HepG2 (cell line): ENCODE measurements around the gene TBC1D22A. TPM values are rescaled to one million over a fixed set of nuclear protein-coding genes. Genes with fewer than 3 reads are reported as not detected.
A peak's percentile ranks its signal among the peaks of the same experiment; 100 is the strongest.

Source experiments
- DR1 ChIP-seq: sonication (generic); formaldehyde crosslinking; IDR thresholded peaks from 2 replicates; pipeline ENCODE4 v1.8.0; 2021; ENCODE audit warnings: mild to moderate bottlenecking, missing genetic modification reagents, inconsistent platforms
- GLI4 ChIP-seq: sonication (generic); formaldehyde crosslinking; IDR thresholded peaks from 2 replicates; pipeline ENCODE4 v1.5.1; 2020; ENCODE audit warnings: missing genetic modification reagents, mild to moderate bottlenecking, moderate library complexity, borderline replicate concordance
- GZF1 ChIP-seq: sonication (generic); formaldehyde crosslinking; IDR thresholded peaks from 2 replicates; pipeline ENCODE4 v1.5.1; 2020; ENCODE audit warnings: mild to moderate bottlenecking, missing genetic modification reagents
- HHEX ChIP-seq: IDR thresholded peaks from 2 replicates; pipeline ENCODE4 v1.6.1; 2016; ENCODE audit warnings: control low read depth
- KAT2B ChIP-seq: fragments of 150-350 bp; IDR thresholded peaks from 2 replicates; pipeline ENCODE4 v1.6.1; 2014; ENCODE audit warnings: low read depth, low read length, borderline replicate concordance
- KMT2B ChIP-seq: IDR thresholded peaks from 2 replicates; pipeline ENCODE4 v1.6.1; 2016; ENCODE audit warnings: missing genetic modification reagents, missing compliant biosample characterization
- NFE2L1 ChIP-seq: sonication (generic); formaldehyde crosslinking; IDR thresholded peaks from 2 replicates; pipeline ENCODE4 v1.4.0; 2020; ENCODE audit warnings: missing genetic modification reagents, mild to moderate bottlenecking, borderline replicate concordance
- NFYC ChIP-seq: IDR thresholded peaks from 2 replicates; pipeline ENCODE4 v1.6.1; 2016; ENCODE audit warnings: missing genetic modification reagents, missing compliant biosample characterization
- NPAS2 ChIP-seq: sonication (generic); formaldehyde crosslinking; IDR thresholded peaks from 2 replicates; pipeline ENCODE4 v1.8.0; 2022; ENCODE audit warnings: mild to moderate bottlenecking, missing genetic modification reagents, borderline replicate concordance
- POGZ ChIP-seq: sonication (generic); formaldehyde crosslinking; IDR thresholded peaks from 2 replicates; pipeline ENCODE4 v1.4.0; 2020; ENCODE audit warnings: mild to moderate bottlenecking, missing genetic modification reagents
- RNF2 ChIP-seq: fragments of 450-650 bp; conservative IDR thresholded peaks from 2 replicates; pipeline ENCODE4 v1.6.1; 2016; ENCODE audit warnings: low read depth
- SMAD9 ChIP-seq: sonication (generic); formaldehyde crosslinking; IDR thresholded peaks from 2 replicates; pipeline ENCODE4 v1.5.1; 2020; ENCODE audit warnings: mild to moderate bottlenecking, missing genetic modification reagents
- SMARCE1 ChIP-seq: fragments of 450-650 bp; IDR thresholded peaks from 2 replicates; pipeline ENCODE4 v1.6.1; 2017; ENCODE audit warnings: borderline replicate concordance
- SOX5 ChIP-seq: IDR thresholded peaks from 2 replicates; pipeline ENCODE4 v1.6.1; 2016; ENCODE audit warnings: borderline replicate concordance
- TSC22D2 ChIP-seq: sonication (generic); formaldehyde crosslinking; IDR thresholded peaks from 2 replicates; pipeline ENCODE4 v1.5.1; 2020; ENCODE audit warnings: missing genetic modification reagents, mild to moderate bottlenecking, borderline replicate concordance
- XBP1 ChIP-seq: sonication (generic); formaldehyde crosslinking; IDR thresholded peaks from 2 replicates; pipeline ENCODE4 v1.5.0; 2020; ENCODE audit warnings: missing genetic modification reagents
- ZC3H13 ChIP-seq: sonication (generic); formaldehyde crosslinking; IDR thresholded peaks from 2 replicates; pipeline ENCODE4 v1.8.1; 2023; ENCODE audit warnings: mild to moderate bottlenecking, missing genetic modification reagents, moderate library complexity
- ZKSCAN5 ChIP-seq: sonication (generic); formaldehyde crosslinking; IDR thresholded peaks from 2 replicates; pipeline ENCODE4 v1.5.1; 2020; ENCODE audit warnings: mild to moderate bottlenecking, missing genetic modification reagents
- ZNF10 ChIP-seq: sonication (generic); formaldehyde crosslinking; IDR thresholded peaks from 2 replicates; pipeline ENCODE4 v1.4.0; 2020; ENCODE audit warnings: mild to moderate bottlenecking, low read depth, missing genetic modification reagents, borderline replicate concordance
- ZNF563 ChIP-seq: sonication (generic); formaldehyde crosslinking; IDR thresholded peaks from 2 replicates; pipeline ENCODE4 v1.8.0; 2022; ENCODE audit warnings: mild to moderate bottlenecking, moderate library complexity, missing genetic modification reagents
- polyA plus RNA-seq, 8 experiments: library from polyadenylated mRNA; depleted of rRNA in 3 of 8; stranded (reverse) in 7 of 8; unstranded in 1 of 8; fragments of >200 nt; fragmentation: Illumina TruSeq in 4 of 8; extraction: Trizol in 4 of 8; gene quantifications; 2 replicates each; pipeline versions ENCODE4 v1.2.1 to v1.2.3, GENCODE V29; 2011 to 2016; ENCODE audit warnings: low read depth in 4 of 8, missing spikeins in 1 of 8, mixed read lengths in 1 of 8; ENCODE audit not compliant: insufficient read depth in 1 of 8
- total RNA-seq, 5 experiments: library from RNA; depleted of rRNA; stranded (reverse); fragments of >200 nt; fragmentation: Illumina TruSeq; extraction: Trizol; gene quantifications; 2 replicates each; pipeline ENCODE4 v1.2.3, GENCODE V29; 2016; ENCODE audit warnings: low read depth in 1 of 5
- TF ChIP-seq, protein P1 (sequence below): IDR thresholded peaks from 2 replicates; pipeline ENCODE4 v1.6.1; 2016
- TF ChIP-seq, protein P2 (sequence below): sonication (generic); formaldehyde crosslinking; IDR thresholded peaks from 2 replicates; pipeline ENCODE4 v1.4.0; 2020; ENCODE audit warnings: missing genetic modification reagents, borderline replicate concordance
- TF ChIP-seq, protein P3 (sequence below): sonication (generic); formaldehyde crosslinking; IDR thresholded peaks from 2 replicates; pipeline ENCODE4 v1.4.0; 2020; ENCODE audit warnings: mild to moderate bottlenecking, missing genetic modification reagents
- TF ChIP-seq, protein P4 (sequence below): sonication (generic); formaldehyde crosslinking; IDR thresholded peaks from 2 replicates; pipeline ENCODE4 v1.8.1; 2023; ENCODE audit warnings: mild to moderate bottlenecking, inconsistent platforms, moderate library complexity, missing genetic modification reagents, borderline replicate concordance

The TBC1D22A gene
- total and polyA plus RNA-seq, 2 of the 13 experiments (the other 11 are each of a cell fraction or from before 2014, with no cell fraction given) = 17.3 to 18.0 TPM

DNA sequence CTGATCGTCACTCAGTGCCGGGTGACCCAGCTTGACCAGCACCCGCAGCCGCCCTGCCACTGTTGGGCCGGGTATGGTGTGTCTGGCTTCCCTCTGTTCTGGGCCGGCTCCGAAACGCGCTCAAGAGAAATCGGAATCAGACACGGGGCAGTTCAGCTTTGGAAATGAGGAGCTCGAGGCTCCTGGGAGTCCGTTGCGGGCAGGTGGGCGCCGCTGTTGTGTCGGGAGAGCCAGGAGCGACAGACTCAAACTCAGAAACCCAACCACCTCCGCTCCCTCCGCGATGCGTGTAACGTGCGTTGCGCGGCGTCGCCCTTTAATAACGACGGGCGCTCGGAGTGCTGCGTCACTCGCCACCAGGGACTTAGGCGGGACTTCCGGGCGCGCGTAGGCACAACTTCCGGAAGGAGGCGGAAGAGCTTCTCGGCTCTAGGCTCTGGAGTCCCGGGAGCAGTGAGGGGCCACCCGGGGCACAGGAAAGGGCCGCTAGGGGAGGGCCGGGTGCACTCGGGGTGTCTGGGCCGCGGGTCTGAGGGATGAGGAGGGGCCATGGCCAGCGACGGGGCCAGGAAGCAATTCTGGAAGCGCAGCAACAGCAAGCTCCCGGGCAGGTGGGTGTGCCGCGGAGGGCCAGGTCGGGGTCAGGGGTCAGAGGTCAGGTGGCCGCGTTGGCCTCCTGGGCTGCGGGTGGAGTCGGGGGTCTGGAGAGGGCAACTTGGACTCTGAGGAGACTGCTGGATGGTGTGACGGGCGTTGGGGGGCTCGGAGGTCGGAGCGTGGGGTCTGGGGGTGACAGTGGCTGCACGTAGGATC, at the start of gene TBC1D22A (continued):
- no peak for TF ChIP-seq GZF1 (CRISPR knock-in tag)
- TF ChIP-seq XBP1 (CRISPR knock-in tag) = 0 out of 2 replicates have a peak, but pooled peaks have one; percentile 2
- peak; percentile 64 for TF ChIP-seq NFYC (CRISPR knock-in tag)
- peak; percentile 78 for TF ChIP-seq ZC3H13 (CRISPR knock-in tag)
- TF ChIP-seq, protein P1, sequence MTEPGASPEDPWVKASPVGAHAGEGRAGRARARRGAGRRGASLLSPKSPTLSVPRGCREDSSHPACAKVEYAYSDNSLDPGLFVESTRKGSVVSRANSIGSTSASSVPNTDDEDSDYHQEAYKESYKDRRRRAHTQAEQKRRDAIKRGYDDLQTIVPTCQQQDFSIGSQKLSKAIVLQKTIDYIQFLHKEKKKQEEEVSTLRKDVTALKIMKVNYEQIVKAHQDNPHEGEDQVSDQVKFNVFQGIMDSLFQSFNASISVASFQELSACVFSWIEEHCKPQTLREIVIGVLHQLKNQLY (CRISPR knock-in tag) = no peak
- TF ChIP-seq HHEX (CRISPR knock-in tag) = no peak
- no peak for TF ChIP-seq ZNF10 (CRISPR knock-in tag)
- peak; percentile 63 for TF ChIP-seq POGZ (CRISPR knock-in tag)
- TF ChIP-seq ZNF563 (CRISPR knock-in tag) = no peak
- TF ChIP-seq RNF2 = no peak
- peak; percentile 98 for TF ChIP-seq DR1
- no peak for TF ChIP-seq SMARCE1
- TF ChIP-seq TSC22D2 (CRISPR knock-in tag) = no peak
- TF ChIP-seq GLI4 (CRISPR knock-in tag) = peak; percentile 44; the same call in 1 of the 2 replicates
- TF ChIP-seq NFE2L1 = peak; percentile 81; the same call in 1 of the 2 replicates
- peak; percentile 97 for TF ChIP-seq KMT2B (CRISPR knock-in tag)
- TF ChIP-seq SMAD9 (CRISPR knock-in tag) = no peak
- TF ChIP-seq SOX5 = peak; percentile 46
- TF ChIP-seq KAT2B = no peak
- no peak for TF ChIP-seq NPAS2 (CRISPR knock-in tag)
- TF ChIP-seq, protein P2, sequence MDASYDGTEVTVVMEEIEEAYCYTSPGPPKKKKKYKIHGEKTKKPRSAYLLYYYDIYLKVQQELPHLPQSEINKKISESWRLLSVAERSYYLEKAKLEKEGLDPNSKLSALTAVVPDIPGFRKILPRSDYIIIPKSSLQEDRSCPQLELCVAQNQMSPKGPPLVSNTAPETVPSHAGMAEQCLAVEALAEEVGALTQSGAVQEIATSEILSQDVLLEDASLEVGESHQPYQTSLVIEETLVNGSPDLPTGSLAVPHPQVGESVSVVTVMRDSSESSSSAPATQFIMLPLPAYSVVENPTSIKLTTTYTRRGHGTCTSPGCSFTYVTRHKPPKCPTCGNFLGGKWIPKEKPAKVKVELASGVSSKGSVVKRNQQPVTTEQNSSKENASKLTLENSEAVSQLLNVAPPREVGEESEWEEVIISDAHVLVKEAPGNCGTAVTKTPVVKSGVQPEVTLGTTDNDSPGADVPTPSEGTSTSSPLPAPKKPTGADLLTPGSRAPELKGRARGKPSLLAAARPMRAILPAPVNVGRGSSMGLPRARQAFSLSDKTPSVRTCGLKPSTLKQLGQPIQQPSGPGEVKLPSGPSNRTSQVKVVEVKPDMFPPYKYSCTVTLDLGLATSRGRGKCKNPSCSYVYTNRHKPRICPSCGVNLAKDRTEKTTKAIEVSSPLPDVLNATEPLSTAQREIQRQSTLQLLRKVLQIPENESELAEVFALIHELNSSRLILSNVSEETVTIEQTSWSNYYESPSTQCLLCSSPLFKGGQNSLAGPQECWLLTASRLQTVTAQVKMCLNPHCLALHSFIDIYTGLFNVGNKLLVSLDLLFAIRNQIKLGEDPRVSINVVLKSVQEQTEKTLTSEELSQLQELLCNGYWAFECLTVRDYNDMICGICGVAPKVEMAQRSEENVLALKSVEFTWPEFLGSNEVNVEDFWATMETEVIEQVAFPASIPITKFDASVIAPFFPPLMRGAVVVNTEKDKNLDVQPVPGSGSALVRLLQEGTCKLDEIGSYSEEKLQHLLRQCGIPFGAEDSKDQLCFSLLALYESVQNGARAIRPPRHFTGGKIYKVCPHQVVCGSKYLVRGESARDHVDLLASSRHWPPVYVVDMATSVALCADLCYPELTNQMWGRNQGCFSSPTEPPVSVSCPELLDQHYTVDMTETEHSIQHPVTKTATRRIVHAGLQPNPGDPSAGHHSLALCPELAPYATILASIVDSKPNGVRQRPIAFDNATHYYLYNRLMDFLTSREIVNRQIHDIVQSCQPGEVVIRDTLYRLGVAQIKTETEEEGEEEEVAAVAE (CRISPR knock-in tag) = peak; percentile 86
- TF ChIP-seq, protein P3, sequence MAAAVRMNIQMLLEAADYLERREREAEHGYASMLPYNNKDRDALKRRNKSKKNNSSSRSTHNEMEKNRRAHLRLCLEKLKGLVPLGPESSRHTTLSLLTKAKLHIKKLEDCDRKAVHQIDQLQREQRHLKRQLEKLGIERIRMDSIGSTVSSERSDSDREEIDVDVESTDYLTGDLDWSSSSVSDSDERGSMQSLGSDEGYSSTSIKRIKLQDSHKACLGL (CRISPR knock-in tag) = peak; percentile 69; the same call in 1 of the 2 replicates
- no peak for TF ChIP-seq ZKSCAN5 (CRISPR knock-in tag)
- TF ChIP-seq, protein P4, sequence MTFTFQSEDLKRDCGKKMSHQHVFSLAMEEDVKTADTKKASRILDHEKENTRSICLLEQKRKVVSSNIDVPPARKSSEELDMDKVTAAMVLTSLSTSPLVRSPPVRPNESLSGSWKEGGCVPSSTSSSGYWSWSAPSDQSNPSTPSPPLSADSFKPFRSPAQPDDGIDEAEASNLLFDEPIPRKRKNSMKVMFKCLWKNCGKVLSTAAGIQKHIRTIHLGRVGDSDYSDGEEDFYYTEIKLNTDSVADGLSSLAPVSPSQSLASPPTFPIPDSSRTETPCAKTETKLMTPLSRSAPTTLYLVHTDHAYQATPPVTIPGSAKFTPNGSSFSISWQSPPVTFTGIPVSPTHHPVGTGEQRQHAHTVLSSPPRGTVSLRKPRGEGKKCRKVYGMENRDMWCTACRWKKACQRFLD (CRISPR knock-in tag) = peak; percentile 44; the same call in 1 of the 2 replicates
